ENCODE data around the gene FBXO46.

FBXO46 gene

GRCh38 chr19:45774765-45775164 lies 44.1 kb upstream of the FBXO46 start:
- H3K27ac ChIP-seq, result peak overlapping the region; percentile 45
- no peak for TF ChIP-seq CTCF (conservative IDR thresholded peaks at IDR 0.05; ENCODE audit: low read depth)
- DNase-seq (ENCODE audit: low spot score), result no peak
- ChIA-PET CTCF (interaction anchor here (0.6 kb wide), 1 partner anchor 24 kb away, joined by 3 read pairs; no protein-coding TSS in a partner anchor), POLR2A (ENCODE audit: low non-redundant PET) (no interaction called here)

GRCh38 chr19:45773384-45773783 lies 42.7 kb upstream of the FBXO46 start:
- POLR2A ChIA-PET (ENCODE audit: low non-redundant PET), result no interaction called here
- H3K27ac ChIP-seq, result peak overlapping the region; percentile 98
- CTCF ChIA-PET, result interaction anchor here (0.7 kb wide), 1 partner anchor 28 kb away, joined by 5 read pairs; no protein-coding TSS in a partner anchor
- no peak for TF ChIP-seq CTCF (conservative IDR thresholded peaks at IDR 0.05; ENCODE audit: low read depth)
- DNase-seq (ENCODE audit: low spot score), result no peak

GRCh38 chr19:45772912-45773311 lies 42.2 kb upstream of the FBXO46 start:
- H3K27ac ChIP-seq, result peak overlapping the region; percentile 98
- ChIA-PET POLR2A (ENCODE audit: low non-redundant PET) (interaction anchor here (0.6 kb wide), 1 partner anchor 83 kb away, joined by 4 read pairs; no protein-coding TSS in a partner anchor), CTCF (interaction anchor here (0.7 to 1.4 kb wide), 3 partner anchors 9 to 28 kb away, joined by 3 to 5 read pairs (median 4); no protein-coding TSS in a partner anchor)
- no peak for DNase-seq (ENCODE audit: low spot score)
- no peak for TF ChIP-seq CTCF (conservative IDR thresholded peaks at IDR 0.05; ENCODE audit: low read depth)

GRCh38 chr19:45772130-45772840 lies 41.6 kb upstream of the FBXO46 start:
- CTCF ChIA-PET, result interaction anchor here (0.6 to 1.4 kb wide), 4 partner anchors 9 to 53 kb away, joined by 3 to 5 read pairs (median 4); no protein-coding TSS in a partner anchor
- no peak for TF ChIP-seq CTCF (conservative IDR thresholded peaks at IDR 0.05; ENCODE audit: low read depth)
- peak overlapping the region; percentile 98 for H3K27ac ChIP-seq
- DNase-seq (ENCODE audit: low spot score), result no peak
- POLR2A ChIA-PET (ENCODE audit: low non-redundant PET), result interaction anchor here (0.6 kb wide), 1 partner anchor 82 kb away, joined by 4 read pairs; no protein-coding TSS in a partner anchor

GRCh38 chr19:45771311-45771933 lies 40.7 kb upstream of the FBXO46 start:
- POLR2A ChIA-PET (ENCODE audit: low non-redundant PET), result no interaction called here
- TF ChIP-seq CTCF (conservative IDR thresholded peaks at IDR 0.05; ENCODE audit: low read depth), result no peak
- H3K27ac ChIP-seq, result peak overlapping the region; percentile 98
- DNase-seq (ENCODE audit: low spot score), result no peak
- CTCF ChIA-PET, result interaction anchor here (1.1 to 2.9 kb wide), 3 partner anchors 9 to 28 kb away, joined by 3 to 41 read pairs (median 4); no protein-coding TSS in a partner anchor
